Right atrium auricular region (tissue), 2 donors: Measurements from ENCODE around the gene FBXL17. TPM values are rescaled to one million over a fixed set of nuclear protein-coding genes. Genes with fewer than 3 reads are reported as not detected.
A peak's percentile ranks its signal among the peaks of the same experiment; 100 is the strongest.

Source experiments
- DNase-seq: peaks from one replicate; pipeline ENCODE4 v3.0.0-alpha.2; 2019; ENCODE audit warnings: low spot score
- H3K27ac ChIP-seq, 2 donors: fragments of 200-600 bp; sonication (generic); 1 replicate in 1 of 2; 2 replicates in 1 of 2; pipeline ENCODE4 v1.5.1; 2016 to 2019
- H3K27me3 ChIP-seq, 2 donors: fragments of 200-600 bp; sonication (generic); one replicate each; pipeline versions ENCODE4 v1.5.1 to v1.6.0; 2017 to 2019
- H3K36me3 ChIP-seq: fragments of 200-600 bp; sonication (generic); one replicate; pipeline ENCODE4 v1.5.1; 2016
- H3K4me1 ChIP-seq, 2 donors: fragments of 200-600 bp; sonication (generic); one replicate each; pipeline versions ENCODE4 v1.5.1 to v1.6.0; 2017 to 2019
- H3K4me3 ChIP-seq, 2 donors: fragments of 200-600 bp; sonication (generic); 1 replicate in 1 of 2; 2 replicates in 1 of 2; pipeline ENCODE4 v1.5.1; 2017 to 2019; ENCODE audit warnings: mild to moderate bottlenecking in 1 of 2, moderate library complexity in 1 of 2
- H3K9me3 ChIP-seq, 2 donors: fragments of 200-600 bp; sonication (generic); one replicate each; pipeline ENCODE4 v1.5.1; 2019
- CTCF ChIP-seq, 2 donors: fragments of 200-600 bp; sonication (generic); IDR thresholded peaks; one replicate each; pipeline ENCODE4 v1.5.1; 2019; ENCODE audit warnings: antibody characterized with exemption in 2 of 2
- total RNA-seq, 2 donors: library from RNA; depleted of rRNA; stranded (reverse); fragments of >200 nt; gene quantifications; one replicate each; pipeline ENCODE4 v1.1.0, GENCODE V29; 2016

Gene FBXL17
- total RNA-seq, 2 donors from 2014 or later = 16.1 to 31.7 TPM

DNA sequence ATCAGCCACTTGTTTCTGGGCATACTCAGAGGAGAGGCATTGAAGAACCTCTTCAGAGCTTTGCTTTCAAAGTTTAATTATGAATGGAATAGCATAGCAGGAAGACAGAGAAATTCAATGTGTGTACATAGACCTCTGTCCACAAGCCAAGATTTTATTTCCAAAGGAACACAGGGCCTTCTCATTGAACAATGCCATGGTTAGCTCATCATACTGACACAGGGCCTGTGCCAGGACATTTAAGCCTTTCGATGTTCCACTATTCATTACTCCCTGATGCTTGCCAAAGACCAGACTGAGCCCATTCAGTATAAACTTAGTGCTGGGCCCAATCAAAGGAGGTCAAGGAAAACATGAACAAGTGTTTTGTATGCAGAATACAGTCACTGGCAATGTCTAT, 280.8 kb downstream of the FBXL17 start:
- Histone ChIP-seq H3K27ac (no peak overlapping the region), H3K36me3 (no peaks in the 10 kb centered on the region), H3K4me1 (peaks cover 0 to 12% of the 10 kb centered on the region in 2 donors), H3K4me3 (no peak overlapping the region), H3K27me3 (no peaks in the 10 kb centered on the region), H3K9me3 (no peaks in the 10 kb centered on the region)
- DNase-seq = no peak
- TF ChIP-seq CTCF (IDR thresholded peaks at IDR 0.05) = no peak

GRCh38 chr5:108094800-108095199, 287.1 kb downstream of the FBXL17 start:
- DNase-seq = no peak
- H3K27ac ChIP-seq = no peak overlapping the region

DNA sequence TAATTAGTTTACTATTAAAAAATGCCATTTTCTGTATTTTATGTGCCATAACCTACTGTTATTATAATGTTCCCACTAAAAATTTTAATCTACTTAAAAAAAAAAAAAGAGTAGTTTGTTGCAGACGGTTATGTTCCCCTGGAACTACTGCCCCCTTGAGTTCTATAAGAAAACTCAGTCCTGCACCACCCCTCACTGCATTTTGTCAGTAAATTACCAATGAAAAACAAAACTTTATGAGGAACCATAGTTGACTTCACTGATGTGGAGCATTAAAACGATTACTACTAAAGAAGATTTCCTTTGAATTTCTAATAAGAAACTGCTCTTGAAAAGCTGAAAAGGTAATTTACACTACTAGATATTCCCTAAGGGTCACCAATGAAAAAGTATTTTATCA, 288.7 kb downstream of the FBXL17 start:
- TF ChIP-seq CTCF (IDR thresholded peaks at IDR 0.05) = peak in 1 of 2 donors; percentile 49
- H3K4me3 ChIP-seq = no peak overlapping the region
- H3K4me1 ChIP-seq = no peaks in the 10 kb centered on the region
- no peak overlapping the region for H3K27ac ChIP-seq
- no peaks in the 10 kb centered on the region for H3K36me3 ChIP-seq
- no peaks in the 10 kb centered on the region for H3K9me3 ChIP-seq
- no peaks in the 10 kb centered on the region for H3K27me3 ChIP-seq
- no peak for DNase-seq

More at GRCh38 chr5:108094800-108095199, 287.1 kb downstream of the FBXL17 start:
- no peaks in the 10 kb centered on the region for H3K9me3 ChIP-seq
- no peaks in the 10 kb centered on the region for H3K27me3 ChIP-seq
- no peaks in the 10 kb centered on the region for H3K36me3 ChIP-seq
- no peak overlapping the region for H3K4me3 ChIP-seq
- TF ChIP-seq CTCF (IDR thresholded peaks at IDR 0.05) = no peak
- no peaks in the 10 kb centered on the region for H3K4me1 ChIP-seq

DNA sequence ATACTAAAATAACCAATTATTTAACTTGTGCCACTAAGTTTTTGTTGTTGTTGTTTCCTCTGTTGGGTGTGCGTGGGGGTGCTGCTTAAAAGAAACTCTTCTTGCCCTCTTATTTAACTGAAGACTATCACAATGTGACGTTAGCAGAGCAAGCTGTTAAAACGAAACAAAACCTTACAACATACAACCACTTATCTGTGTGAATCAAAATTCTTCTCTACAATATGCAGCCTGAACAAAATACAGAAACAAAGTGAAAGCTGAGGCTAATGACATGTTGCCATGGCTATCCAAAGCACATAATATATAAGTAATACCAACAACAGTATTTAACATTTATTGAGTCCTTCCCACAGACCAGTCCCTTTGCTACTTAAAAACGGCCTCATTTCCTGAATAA, 291.0 kb downstream of the FBXL17 start:
- Histone ChIP-seq H3K27ac (no peak overlapping the region), H3K4me3 (no peak overlapping the region), H3K9me3 (no peaks in the 10 kb centered on the region), H3K27me3 (no peaks in the 10 kb centered on the region), H3K36me3 (no peaks in the 10 kb centered on the region), H3K4me1 (no peaks in the 10 kb centered on the region)
- DNase-seq = no peak
- no peak for TF ChIP-seq CTCF (IDR thresholded peaks at IDR 0.05)

DNA sequence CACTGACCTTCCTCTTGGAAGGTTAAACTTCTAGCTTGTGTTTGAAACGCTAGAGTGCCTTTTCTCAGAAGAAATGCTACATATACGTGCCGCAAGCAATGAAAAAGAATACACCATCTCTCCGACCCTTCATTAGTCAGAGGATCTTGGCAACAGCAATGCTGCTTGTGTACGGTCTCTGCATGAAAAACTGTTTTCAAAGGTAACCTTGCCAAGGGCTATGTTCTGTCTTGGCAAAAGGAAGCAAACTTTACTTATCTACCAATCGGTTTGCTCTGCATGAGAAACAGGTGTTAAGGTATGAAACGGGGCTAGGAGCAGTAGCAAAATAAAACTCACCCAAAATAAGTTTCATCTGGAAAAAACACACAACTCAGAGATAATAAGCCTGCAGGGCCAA, 297.8 kb downstream of the FBXL17 start:
- Histone ChIP-seq H3K27me3 (no peaks in the 10 kb centered on the region), H3K4me1 (peaks cover 0 to 9% of the 10 kb centered on the region in 2 donors), H3K36me3 (no peaks in the 10 kb centered on the region), H3K9me3 (no peaks in the 10 kb centered on the region), H3K27ac (no peak overlapping the region), H3K4me3 (no peak overlapping the region)
- no peak for DNase-seq
- TF ChIP-seq CTCF (IDR thresholded peaks at IDR 0.05) = no peak

DNA sequence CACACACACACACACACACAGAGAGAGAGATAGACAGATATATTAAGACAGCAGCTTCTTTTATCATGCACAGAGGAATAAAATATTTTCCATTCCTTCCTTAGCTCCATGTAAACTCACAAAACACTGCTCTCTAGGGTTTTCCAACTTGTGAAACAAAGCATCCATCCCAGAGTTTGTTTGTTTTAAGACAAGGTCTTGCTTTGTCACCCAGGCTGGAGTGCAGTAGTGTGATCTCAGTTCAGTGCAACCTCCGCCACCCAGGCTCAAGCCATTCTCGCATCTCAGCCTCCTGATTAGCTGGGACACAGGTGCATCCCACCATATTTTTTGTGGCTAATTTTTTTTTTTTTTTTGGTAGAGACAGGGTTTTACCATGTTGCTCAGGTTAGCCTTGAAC, 298.7 kb downstream of the FBXL17 start:
- no peaks in the 10 kb centered on the region for H3K9me3 ChIP-seq
- no peak overlapping the region for H3K4me3 ChIP-seq
- no peak for TF ChIP-seq CTCF (IDR thresholded peaks at IDR 0.05)
- H3K4me1 ChIP-seq = peaks cover 0 to 9% of the 10 kb centered on the region in 2 donors
- H3K27ac ChIP-seq = no peak overlapping the region
- no peaks in the 10 kb centered on the region for H3K36me3 ChIP-seq
- DNase-seq = no peak
- H3K27me3 ChIP-seq = no peaks in the 10 kb centered on the region
